GM18507 (cell line): Measurements from ENCODE around the gene NPIPB2.

Source experiments
- DNase-seq: peaks from one replicate; pipeline ENCODE4 v3.0.0; 2011; ENCODE audit warnings: low read depth; ENCODE audit not compliant: insufficient read length; ENCODE audit errors: extremely low spot score
- FAIRE-seq: peaks from 2 replicates; lab custom pipeline; 2011; peaks lifted over from hg19 to GRCh38; lab: Jason Lieb, UNC

Gene NPIPB2

DNA sequence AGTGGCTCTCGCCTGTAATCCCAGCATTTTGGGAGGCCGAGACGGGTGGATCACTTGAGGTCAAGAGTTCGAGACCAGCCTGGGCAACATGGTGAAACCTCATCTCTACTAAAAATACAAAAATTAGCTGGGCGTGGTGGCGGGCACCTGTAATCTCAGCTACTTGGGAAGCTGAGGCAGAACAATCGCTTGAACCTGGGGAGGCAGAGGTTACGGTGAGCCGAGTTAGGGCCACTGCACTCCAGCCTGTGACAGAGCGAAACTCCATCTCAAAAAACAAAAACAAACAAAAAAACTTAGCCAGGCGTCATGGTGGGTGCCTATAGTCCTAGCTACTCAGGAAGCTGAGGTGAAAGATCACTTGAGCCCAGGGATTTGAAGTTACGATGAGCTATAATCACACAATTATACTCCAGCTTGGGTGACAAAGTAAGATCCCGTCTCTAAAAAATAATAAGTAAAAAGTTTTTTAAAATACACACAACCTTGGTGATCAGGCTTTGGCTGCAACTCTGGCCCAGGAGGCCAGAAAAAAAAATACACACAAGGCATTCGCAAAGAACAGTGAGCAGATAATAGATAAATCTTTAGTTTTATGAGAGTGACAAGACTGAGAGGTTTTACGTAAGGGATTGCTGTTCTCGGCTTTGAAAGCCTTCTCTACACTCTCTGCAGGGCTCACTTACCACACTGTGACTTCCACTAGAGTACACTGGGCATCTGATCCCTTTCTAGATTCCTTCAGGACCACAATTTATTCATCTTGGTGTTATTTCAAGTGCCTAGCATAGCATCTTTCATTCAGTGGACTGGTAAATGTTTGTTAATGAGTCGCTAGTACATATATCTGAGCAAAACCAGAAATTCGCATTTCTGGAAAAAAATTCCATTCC is 31.9 kb downstream of the NPIPB2 start:
- DNase-seq (no peak), FAIRE-seq (no peak)

DNA sequence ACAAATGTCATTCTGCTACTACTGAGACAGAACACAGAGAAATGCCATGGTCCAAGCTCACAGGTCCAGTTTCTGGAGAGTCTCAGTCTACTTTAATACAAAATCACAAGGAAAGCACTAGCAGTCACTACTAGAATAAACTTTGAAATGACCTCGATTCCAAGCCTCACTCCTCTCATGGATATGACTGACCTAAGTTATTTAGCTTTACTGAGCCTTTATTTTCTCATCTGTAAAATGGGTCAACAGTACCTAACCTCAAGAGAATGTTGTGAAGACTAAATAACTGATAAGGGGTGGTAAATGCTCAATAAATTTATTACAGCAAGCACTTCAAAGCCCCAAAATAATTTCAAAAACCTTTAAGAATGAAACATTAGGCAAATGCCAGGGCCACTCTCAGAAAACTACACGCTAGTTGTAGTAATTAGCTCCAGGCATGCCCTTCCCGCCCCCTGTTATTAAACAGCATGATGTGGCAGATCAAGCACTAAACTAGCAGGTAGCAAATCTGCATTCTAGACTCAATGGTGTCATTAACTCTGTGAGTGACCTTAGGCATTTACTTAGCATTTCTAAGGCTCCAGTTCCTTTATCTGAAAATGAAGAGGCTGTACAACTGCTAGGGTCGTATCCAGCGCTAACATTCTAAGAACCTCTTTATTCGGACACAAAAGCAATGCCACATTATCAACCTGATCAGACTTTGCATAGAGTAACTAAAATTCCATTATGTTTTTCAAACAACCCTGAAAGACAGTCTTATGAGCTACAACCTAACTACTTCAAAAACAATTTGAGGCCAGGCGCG is 34.5 kb downstream of the NPIPB2 start:
- DNase-seq, result no peak
- FAIRE-seq, result no peak

DNA sequence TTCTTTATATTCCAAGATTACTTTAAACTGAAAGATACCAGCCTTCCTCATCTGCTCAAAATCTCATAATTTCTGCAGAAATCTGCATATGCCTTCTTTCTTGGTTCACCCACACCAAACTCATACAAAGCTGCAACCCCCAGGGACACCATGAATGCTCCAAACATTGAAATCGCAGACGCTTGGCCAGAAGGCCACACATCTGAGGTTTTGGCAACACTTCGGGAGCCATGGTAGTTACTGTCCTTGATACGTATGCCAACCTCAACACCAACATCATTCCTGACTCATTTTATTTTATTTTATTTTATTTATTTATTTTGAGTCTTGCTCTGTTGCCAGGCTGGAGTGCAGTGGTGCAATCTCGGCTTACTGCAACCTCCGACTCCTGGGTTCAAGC is 37.9 kb downstream of the NPIPB2 start:
- no peak for FAIRE-seq
- DNase-seq, result no peak

DNA sequence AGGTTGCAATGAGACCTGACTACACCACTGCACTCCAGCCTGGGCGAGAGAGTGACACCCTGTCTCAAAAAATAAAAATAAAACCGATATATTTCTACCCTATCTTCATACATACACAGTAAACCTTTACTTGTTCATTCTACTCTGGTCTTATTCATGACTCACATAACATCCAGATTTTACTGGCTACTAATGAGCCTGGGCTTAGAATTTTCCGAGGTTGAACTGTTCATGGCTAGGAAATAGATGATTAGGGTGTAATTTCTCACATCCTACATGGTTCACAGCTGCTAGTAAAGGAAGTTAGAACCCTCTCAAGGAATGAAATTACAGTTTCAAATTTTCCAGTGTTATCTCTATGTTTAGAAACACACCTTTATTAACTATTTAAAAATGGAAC is 40.8 kb downstream of the NPIPB2 start:
- DNase-seq, result no peak

DNA sequence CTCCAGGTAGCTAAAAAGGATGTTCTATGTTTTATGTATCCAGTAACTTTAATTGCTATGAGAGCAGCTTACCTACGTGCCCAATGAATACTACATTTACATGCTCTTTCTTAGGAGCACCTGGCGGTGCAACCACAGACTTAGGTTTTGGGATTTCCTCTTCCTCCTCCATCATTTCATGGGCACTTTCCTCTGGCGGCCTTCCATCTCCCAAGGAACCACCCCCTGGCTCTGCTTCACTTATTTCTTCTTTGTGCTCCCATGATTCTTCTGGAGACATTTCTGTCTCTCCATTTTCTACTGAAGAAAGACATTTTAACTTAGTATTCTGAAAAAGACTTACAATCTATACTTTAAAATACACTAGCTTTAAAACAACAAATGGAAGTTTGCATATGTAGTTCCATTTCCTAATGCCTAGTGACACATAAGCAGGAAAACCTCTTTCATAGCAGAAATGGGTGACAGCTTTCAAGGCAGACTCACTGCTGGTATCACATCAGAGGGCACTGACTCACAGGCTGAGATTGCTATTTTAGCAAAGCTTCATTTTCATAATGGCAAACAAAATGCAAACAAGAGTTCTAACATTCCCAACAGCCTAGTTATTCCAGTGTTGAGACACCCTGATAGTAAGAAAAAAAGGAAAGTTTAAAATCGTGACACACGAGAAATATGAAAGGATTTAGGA is 45.2 kb downstream of the NPIPB2 start:
- FAIRE-seq (no peak), DNase-seq (no peak)

More for the DNA sequence above, 40.8 kb downstream of the NPIPB2 start:
- FAIRE-seq, result no peak

DNA sequence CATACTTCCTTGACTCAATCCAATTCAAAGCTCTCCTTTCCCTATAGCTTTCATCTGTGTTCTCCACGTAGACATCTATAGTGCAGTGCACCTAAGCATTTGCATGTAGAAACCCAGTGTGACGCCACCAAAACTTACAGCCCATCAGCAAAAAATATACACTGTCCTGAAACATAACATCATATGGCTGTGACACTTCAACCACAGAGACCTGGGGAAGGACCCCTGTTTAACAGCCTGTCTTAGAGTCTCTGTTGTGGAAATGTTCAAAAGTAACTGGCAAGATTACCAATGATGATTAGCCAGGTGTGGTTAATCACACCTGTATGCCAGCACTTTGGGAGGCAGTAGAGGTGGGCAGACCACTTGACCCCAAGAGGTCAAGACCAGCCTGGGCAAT is 48.3 kb downstream of the NPIPB2 start:
- no peak for FAIRE-seq

DNA sequence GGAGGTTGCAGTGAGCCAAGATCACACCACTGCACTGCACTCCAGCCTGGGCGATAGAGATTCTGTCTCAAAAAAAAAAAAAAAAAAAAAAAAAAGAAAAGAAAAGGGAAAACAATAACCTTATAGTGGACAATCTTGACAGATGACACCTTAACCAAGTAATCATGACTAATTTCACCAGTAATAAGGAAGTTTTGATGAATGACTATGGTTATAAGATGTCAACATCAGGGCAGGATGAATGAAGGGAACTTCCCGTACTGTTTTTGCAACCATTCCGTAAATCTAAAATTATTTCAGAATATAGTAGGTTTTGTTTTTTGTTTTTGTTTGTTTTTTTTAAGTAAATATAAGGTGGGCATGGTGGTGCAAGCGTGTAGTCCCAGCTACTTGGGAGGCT is 49.1 kb downstream of the NPIPB2 start:
- FAIRE-seq (no peak), DNase-seq (no peak)

More for the DNA sequence above, 48.3 kb downstream of the NPIPB2 start:
- no peak for DNase-seq

DNA sequence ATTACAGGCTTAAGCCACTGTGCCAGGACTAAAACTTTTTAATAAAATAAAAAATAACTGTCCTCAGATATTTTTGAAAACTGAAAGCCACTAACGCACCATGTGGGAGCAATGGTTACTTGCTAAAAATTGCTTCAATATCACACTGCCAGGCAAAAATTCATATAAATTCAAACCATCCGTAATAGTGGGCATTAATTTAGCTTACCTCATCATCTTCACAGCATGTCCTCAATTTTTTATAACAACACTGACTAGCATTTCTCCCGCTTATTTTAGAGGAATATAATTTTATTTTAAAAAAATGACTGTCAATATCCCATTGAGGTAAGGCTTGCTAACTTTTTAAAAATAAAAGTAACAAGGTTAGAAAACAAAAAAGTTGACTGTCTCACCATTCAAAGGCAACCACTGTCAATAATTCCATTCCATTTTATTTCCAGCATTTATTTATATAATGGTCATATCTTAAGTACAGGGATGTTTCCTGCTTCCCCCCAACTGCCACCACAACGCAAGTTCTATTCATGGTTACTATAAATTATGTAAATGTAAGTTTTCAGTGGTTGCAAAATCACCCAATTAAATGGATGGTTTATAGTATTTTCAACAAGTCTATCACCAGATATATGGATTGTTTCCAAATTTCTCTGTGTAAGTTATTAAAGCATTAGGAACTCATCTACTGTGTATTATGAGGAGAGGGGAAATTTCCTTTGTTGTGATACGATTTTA is 51.4 kb downstream of the NPIPB2 start:
- no peak for DNase-seq
- FAIRE-seq, result no peak

DNA sequence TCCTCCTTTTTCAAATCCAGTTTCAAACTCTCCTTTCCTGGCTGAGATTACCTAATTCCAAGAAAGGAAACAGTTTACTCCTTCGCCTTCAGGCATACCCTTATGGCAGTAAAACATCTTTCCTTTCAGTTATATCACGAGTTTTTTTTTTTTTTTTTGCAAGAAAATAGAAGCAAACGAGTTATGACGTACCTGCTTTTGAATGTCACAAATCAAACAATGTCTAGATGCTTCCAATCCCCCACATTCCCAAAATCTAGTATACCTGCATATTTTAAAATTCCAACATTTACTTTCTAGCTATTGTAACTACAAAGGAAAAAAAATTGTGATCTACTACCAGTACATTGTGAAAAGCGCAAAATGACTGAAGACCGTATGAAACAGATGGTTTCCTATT is 55.0 kb downstream of the NPIPB2 start:
- FAIRE-seq, result no peak

DNA sequence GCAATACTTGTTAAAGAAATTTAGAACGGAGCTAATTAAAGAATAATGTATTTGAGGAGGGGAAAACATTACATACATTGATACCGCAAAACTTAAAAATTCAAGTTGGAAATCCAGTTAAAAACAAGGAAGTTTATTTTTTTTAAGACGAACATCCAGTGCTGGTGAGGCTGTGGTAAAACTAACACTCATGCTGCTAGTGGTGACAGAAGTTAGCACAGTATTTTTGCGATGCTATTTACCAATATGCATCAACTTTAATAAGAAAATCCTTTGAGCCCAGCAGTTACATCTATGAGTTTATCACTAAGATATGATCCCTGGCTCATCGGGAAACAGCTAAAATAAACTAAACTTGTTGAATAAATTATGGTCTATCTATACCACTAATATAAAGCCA is 57.8 kb downstream of the NPIPB2 start:
- FAIRE-seq (no peak), DNase-seq (no peak)

More for the DNA sequence above, 55.0 kb downstream of the NPIPB2 start:
- DNase-seq, result no peak

DNA sequence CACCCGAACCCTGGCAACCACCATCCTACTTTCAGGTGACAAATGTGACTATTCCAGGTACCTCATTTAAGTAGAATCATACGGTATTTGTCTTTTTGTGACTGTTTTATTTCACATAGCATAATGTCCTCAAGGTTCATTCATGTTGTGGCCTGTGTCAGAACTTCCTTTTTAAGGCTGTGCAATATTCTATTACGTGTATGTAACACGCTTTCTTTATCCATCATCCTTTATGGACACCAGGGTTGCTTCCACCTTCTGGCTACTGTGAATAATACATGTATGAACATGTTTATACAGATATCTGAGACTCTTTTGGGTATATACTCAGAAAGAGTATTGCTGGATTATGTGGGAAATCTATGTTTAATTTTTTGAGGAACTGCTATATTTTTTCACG is 61.8 kb downstream of the NPIPB2 start:
- no peak for DNase-seq
- no peak for FAIRE-seq

DNA sequence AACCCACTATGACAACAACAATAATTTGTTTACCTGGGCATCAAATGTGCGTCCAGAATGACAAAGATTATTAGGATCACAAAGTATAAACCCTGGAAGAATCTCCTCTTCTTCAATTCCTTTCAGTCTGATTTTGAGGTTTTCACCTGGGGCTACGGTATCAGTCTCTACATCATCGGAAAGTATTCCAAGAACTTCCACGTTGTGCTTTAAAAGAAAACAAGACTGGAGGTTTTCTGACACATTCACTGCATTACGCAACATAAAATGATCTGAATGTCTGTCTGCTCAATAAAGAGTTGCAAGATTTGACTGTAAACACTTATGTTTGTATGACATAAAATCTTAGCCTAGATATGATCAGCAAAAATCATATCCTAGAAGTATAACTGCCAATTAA is 64.5 kb downstream of the NPIPB2 start:
- no peak for FAIRE-seq
- DNase-seq, result no peak
